Right lung (tissue), 5 donors: ENCODE measurements around the gene SPIRE1. TPM values are rescaled to one million over a fixed set of nuclear protein-coding genes. Genes with fewer than 3 reads are reported as not detected.
A peak's percentile ranks its signal among the peaks of the same experiment; 100 is the strongest.
"Not testable (repeated sequence)": the region's sequence is repeated elsewhere in the genome, so short reads cannot be mapped to it uniquely, and the experiment has no call there.

Experiments used
- DNase-seq, 2 donors: peaks; one replicate each; pipeline ENCODE4 v3.0.0-alpha.2; 2013
- polyA plus RNA-seq, 5 donors: library from polyadenylated mRNA; unstranded; fragments of 120-200 nt; gene quantifications; one replicate each; pipeline versions ENCODE4 v1.2.1 to v1.2.3, GENCODE V29; 2013; ENCODE audit warnings: inconsistent platforms in 1 of 5, low replicate concordance in 1 of 5; ENCODE audit not compliant: insufficient read length in 5 of 5, insufficient read depth in 1 of 5

The SPIRE1 gene
- polyA plus RNA-seq, 5 donors: 11.2 to 15.2 (median 14.3) TPM

DNA sequence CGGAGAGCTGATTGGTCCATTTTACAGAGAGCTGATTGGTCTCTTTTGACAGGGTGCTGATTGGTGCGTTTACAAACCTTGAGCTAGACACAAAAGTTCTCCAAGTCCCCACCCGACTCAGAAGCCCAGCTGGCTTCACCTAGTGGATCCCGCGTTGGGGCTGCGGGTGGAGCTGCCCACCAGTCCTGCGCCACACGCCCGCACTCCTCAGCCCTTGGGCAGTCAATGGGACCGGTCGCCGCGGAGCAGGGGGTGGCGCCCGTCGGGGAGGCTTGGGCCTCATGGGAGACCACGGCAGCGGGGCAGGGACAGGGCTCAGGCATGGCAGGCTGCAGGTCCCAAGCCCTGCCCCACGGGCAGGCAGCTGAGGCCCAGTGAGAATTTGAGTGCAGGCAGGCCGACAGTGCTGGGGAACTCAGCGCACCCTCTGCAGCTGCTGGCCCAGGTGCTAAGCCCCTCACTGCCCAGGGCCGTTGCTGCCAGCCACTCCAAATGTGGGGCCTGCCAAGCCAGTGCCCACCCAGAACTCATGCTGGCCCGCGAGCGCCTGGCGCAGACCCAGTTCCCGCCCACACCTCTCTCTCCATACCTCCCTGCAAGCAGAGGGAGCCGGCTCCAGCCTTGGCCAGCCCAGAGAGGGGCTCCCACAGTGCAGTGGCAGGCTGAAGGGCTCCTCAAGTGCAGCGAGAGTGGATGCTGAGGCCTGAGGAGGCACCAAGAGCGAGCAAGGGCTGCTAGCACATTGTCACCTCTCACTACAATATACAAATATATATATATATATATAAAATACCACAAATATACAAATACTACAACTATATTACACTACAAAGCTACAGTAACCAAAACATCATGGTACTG is 100.7 kb downstream of the SPIRE1 start:
- DNase-seq: no peak

DNA sequence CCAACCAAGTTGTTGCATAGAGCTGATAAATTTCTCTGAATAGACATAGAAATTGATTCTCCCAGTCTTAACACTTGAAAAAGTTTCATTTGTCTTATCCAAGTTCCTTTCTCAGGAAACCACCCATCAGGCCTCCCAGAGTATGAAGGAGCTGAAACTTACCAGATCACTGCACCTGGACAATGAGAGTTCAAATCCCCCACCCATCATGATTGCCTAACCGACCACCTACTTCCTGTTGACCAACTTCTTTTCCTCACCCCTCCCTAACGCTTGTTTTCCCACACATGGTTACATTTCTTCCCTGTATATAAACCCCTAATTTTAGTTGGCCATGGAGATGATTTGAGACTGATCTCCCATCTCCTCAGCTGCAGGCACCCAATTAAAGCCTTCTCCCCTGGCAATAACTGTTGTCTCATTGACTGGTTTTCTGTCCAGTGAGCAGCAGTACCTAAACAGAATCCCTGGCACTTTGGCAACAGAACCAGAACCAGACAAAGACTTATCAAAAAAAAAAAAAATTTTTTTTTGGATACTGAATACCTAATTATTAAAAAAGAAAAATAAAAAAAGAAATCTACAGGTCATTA is 103.0 kb downstream of the SPIRE1 start:
- no peak for DNase-seq

DNA sequence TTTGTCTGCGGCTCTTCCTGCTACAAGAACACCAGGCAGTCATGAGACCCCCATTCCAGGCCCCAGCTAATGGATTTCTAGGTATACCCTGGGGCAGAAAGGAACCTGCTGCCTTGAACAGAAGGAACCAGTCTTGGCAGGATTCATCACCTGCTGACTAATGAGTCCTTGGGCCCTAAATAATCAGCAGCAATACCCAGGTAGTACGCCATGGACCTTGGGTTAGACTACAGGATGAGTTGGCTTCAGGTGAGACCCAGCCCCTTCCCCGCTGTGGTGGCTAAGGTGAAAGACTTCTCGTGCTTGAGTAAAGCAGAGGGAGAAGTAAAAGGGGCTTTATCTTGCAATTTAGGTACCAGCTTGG is 105.0 kb downstream of the SPIRE1 start:
- DNase-seq: no peak

DNA sequence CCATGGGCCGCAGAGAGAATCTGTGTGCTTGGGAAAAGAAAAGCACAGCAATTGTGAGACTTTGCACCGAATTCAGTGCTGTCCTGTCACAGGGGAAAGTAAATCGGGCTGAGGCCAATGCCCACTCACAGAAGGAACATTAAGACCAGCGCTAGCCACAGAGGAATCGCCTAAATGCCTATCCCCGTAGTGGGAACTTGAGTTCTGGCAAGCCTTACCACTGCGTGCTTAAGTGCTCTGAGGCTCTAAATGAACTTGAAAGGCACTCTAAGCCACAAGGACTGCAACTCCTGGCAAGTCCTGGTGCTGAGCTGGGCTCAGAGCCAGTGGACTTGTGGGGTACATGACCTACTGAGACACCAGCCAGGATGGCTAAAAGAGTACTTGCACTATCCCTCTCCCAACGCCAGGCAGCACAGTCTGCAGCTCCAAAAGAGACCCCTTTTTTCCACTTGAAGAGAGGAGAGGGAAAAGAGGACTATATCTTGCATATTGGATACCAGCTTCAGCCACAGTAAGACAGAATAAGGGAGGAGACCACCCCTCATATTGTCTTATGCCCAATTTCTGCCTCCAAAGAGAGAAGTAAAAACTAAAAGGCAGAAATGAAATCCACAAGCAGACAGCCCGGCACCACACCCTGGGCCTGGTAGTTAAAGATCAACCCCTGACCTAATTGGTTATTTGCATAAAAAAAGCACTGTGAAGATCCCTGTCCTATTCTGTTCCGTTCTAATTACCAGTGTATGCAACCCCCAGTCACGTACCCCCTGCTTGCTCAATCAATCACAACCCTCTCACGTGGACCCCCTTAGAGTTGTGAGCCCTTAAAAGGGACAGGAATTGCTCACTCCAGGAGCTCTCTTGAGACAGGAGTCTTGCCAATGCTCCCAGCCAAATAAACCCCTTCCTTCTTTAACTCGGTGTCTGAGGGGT is 105.7 kb downstream of the SPIRE1 start:
- not testable (repeated sequence) for DNase-seq

DNA sequence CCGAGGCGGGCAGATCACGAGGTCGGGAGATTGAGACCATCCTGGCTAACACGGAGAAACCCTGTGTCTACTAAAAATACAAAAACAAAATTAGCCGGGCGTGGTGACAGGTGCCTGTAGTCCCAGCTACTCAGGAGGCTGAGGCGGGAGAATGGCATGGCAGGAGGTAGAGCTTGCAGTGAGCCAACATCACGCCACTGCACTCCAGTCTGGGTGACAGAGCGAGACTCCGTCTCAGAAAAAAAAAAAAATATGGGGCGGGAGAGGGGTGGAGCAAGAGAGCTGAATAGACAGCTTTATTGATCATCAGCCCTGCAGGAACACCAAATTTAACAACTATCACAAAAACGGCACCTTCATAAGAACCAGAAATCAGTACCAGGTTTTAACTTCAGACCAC is 106.4 kb downstream of the SPIRE1 start:
- DNase-seq: not testable (repeated sequence)

DNA sequence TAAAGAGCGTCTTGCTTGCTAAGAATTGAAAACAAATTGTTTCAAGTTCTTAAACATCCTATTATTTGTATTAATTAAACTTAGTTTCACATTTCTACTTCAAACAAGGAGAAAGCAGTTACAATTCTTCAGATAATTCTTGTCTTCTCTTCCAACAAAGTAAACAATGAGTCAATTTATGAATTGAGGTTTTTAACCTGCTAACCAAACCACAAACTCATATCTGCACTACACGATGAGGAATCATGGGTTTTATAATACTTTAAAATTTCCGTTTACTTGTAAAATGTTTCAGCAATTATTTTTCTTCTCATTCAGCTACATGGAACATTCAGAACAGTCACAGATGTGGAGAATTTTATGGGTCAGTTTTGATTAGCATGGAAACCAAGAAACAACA is 114.2 kb downstream of the SPIRE1 start:
- DNase-seq: no peak

DNA sequence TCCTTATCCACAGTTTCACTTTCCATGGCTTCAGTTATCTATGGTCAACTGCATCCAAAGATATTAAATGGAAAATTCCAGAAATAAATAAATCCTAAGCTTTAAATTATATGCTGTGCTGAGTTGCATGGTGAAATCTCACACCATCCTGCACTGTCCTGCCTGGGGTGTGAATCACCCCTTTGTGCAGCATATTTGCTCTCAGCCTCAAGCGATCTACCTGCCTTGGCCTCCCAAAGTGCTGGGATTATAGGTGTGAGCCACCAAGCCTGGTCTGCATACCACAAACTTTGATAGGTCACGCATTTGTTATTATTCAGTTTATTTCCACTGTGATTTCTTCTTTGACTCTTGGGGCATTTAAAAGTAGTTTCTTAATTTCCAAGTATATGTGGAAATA is 117.2 kb downstream of the SPIRE1 start:
- DNase-seq: no peak

DNA sequence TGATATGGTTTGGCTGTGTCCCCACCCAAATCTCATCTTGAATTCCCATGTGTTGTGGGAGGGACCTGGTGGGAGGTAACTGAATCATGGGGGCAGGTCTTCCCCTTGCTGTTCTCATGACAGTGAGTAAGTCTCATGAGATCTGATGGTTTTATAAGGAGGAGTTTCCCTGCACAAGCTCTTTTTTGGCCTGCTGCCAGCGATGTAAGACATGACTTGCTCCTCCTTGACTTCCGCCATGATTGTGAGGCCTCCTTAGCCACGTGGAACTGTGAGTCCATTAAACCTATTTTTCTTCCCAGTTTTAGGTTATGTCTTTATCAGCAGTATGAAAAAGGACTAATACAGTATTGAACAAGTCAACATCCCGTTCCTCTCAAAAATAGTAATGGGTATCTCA is 118.7 kb downstream of the SPIRE1 start:
- not testable (repeated sequence) for DNase-seq

DNA sequence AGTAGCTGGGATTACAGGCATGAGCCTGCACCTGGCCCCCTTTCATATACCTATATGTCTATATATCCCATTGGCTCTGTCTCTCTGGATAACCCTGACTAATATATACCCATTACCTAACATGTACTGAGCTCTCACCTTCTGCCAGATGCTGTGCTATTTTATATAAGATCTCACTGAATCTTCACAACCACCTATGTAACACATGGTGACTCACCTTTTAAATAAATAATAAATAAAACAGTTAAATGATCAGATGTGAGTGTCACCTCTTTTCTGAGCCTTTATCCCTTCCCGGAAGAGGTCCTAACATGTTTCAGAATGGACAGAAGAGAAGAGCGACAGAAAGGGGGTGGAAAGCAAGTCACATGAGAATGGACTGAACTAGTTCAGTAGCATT is 123.1 kb downstream of the SPIRE1 start:
- DNase-seq: no peak

DNA sequence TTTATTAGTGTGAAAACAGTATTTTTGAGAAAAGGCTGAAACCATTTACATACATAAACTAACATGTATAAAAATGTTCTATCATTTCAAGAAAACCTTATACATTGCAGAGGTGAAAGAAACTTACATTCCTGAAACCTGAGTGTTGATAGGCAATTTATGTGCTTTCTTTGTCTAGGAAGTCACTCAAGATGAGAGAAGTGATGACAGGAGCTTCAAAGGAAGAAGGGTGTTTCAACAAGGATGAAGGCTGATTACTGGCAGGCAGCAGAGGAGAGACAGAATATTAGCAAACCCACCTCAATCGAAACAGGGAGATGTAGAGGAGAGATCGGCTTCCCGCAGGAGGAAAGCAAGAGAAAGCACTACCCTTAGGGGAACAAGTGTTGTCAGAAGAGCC is 125.2 kb downstream of the SPIRE1 start:
- DNase-seq: no peak

DNA sequence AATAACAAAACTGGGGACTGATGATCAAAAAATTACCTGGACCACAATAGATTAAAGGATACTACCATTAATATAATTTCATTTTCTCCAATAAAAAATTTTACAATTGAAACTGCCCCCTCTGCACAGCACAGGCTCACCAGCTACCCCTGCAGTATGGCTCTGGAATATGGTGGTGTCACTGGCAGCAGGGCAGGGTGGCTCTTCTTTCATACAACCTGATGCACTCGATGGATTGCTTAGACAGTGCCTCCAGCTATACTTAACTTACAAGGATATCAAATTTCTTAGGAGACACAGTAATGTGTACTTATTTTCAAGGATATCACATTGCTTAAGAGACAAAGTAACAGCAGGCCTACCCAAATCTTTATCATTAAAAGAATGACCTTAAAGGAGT is 126.2 kb downstream of the SPIRE1 start:
- DNase-seq: no peak

DNA sequence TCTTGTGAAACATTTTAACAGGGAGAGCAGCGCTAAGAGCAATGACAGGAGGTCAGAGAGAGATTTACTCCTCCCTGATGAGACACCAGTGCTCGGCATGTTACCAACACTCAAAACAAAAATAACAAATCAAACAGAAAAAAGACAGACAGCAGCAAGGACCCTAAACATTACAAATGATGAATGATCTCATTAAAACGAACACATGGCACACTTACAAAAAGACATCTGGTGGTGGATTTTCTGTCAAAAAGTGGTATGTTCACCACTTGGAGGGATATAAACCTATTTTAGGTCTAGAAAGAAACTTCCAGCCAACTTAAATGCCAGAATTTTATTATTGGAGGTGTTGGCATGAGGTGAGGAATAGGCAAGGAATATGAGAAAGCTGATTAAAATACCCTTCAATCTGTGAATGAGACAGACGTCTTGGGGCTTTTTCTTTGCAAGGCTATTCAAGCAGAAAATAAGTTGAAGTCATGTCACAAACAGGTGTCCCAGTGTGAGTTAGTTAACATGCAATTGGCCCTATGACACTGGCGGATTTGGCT is 137.4 kb downstream of the SPIRE1 start:
- DNase-seq: no peak

DNA sequence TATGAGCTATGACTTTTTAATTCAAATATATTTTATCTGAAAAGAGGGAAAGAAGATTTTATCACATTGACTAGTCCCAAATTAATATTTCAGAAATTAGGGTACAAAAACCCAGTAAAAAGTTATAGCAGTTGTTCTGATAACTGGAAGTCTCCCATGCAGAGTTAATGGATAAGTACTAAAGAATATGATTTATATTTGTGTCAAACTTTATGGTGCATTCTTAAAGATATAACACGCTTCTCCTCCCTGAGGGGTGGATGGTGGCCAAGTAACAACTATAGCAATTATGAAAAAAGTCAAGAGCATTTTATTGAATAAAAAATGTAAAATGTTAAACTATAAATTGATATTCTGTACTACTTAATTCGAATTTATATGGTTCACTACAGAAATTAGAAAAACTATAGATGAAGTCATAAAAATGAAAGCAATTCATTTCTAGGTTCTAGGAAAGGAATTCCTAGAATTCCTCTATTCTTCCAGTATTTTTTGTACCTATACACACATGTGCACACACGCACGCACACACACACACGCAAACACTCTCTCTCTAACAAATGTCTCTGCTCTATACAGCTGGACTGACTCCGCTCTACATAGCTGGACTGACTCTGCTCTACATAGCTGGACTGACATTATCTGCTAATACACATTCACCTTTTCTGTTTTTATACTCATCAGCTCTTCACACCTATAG is 138.9 kb downstream of the SPIRE1 start:
- no peak for DNase-seq

DNA sequence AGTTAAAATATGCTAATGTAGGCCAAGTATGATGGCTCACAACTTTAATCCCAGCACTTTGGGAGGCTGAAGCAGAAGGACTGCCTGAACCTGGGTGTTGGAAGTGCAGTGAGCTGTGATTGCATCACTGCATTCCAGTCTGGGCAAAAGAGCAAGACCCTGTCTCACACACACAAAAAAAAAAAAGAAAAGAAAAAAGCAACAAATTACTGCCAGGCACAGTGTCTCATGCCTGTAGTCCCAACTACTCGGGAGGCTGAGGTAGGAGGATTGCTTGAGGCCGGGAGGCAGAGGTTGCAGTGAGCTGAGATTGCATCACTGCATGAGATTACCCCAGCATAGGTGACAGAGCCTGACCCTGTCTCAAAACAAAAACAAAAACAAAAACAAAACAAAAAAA is 139.6 kb downstream of the SPIRE1 start:
- no peak for DNase-seq

DNA sequence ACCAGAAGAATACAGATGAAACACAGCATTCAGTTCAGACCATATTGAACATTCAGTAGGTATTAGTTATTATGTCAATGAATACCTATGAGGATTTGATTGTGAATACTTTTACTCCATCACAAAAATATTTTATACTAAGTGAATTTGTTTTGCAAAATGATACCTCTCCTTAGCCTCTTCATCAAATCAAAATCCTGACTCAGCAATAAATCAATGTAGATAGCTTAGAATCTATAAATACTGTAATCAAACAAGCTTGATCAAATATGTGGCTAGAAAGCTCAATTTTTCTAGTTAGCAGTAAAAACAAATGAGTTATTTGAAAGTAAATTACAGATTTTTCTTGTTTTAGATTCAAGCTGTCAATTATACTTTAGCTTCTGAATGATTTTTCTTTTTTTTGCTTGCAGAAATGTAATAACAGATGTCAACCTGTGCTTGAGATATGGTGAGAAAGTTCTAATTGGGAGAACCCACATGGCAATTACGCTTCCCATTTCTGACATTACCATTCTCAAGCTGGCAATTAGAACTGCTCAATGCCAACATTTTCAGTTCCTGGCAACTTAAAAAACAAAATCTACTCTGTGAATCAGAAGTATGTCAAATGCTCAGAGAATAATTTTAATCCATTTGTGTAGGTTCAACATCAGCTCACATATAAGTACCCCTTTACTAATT is 140.6 kb downstream of the SPIRE1 start:
- DNase-seq: no peak

DNA sequence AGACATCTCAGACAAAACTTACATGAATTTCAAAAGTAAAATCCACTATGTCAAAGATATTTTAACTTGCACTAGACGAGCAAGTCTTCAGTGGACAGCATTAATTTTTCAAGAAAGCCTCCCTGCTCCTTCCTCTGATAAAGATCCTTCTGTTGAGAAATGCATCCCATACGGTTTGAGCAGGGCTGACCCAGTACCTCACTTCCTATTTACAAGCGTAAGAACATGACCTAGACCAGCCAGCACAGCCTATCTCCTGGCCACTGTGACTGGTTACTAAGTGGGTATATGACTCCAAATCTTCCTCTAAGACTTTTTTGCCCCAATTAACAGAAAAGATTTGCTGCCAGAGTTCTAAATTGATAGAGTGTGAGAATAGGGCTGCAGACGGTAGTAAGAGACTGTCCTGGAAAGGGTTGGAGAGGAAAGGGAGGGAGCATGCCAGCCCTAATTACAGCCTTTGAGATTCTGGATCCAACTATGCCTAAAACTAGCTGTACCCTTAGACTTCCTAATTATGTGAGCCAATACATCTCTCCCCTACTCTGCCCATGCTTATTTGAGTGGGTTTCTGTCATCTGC is 141.8 kb downstream of the SPIRE1 start:
- DNase-seq: peak; percentile 40 to 42

DNA sequence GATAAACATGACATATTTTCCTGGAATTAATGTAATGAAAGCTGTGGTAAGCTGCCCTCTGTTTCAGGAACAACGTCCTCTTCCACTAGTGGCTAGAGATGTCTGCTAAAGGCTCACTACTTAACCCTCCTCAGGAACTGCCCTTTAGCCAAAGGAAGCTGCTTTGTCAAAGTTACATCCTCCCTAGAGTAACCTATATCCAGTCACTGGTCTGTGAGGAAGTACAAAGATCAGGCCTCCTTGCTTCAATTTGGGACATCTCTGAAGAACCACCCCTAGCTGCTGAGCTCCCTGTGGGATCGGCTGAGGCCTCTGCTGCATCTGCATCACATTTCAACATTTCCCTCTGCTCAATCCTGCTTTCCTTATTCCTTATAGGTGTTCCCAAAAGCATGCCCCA is 142.4 kb downstream of the SPIRE1 start:
- DNase-seq: no peak

DNA sequence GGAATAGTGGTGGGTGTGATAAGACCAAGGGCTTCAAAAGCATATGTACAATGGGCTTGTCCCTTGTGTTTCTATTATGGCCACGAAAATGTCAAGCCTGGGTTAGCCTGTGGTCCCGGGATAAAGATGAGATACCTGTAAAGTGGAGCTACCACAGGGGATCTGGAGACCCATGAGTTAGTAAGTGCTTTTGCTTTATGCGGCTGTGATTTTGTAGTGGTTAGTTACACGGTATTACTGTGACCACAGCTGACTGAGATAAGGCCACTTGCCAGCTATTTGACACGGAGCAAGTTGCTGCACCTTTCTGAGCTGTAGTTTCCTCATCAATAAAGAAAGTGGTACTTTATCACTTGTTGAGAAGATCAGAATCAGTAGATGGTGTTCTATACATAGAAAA is 150.9 kb downstream of the SPIRE1 start:
- no peak for DNase-seq

DNA sequence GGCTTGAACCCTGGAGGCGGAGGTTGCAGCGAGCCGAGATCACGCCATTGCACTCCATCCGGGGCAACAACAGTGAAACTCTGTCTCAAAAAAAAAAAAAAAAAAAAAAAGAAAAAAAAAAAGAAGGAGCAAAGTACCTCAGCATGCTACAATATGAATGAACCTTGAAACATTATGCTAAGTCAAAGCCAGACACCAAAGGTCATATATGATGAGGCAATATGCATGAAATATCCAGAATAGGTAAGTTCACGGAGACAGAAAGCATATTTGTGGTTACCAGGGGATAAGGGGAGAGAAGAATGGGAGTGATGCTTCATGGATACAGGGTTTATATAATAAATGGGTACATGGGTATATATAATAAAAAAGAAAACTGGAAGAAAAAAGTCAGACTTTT is 156.9 kb downstream of the SPIRE1 start:
- no peak for DNase-seq

DNA sequence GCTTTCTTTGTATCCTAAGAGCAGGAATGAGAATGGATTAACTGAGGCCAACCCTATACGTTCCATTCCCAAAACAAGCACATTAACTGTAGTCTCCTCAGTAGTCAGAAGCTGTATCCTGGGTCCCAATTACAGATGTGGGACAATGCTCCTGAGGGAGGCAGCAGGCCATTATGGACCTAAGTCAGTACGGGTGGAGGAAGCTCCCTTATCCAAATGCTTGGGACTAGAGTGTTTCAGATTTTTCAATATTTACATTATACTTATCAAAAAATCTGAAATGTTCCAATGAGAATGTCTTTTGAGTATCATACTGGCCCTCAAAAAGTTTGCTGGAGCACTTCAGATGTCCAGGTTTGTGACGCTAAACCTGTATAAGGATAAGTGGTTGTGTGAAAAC is 160.1 kb downstream of the SPIRE1 start:
- no peak for DNase-seq

DNA sequence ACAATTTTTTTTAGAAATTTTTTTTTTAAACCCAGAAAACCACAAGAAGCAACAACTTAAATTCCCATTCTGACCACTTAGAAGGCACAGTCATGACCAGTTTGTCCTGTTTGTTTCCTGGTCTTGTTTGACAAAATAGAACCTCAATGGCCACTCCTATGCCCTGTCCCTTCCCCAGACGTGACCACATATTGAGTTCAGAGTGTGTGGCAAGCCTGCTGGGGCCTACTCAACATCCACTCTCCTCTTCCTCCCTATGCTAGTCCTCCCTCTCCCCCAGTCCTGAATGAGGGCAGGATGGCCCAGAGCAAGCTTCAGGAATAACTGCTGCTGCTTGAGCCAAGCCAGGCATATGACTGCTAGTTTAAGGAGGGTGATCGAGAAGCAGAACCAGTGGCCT is 160.6 kb downstream of the SPIRE1 start:
- no peak for DNase-seq
